ENCODE data around the gene UMAD1.

Gene UMAD1
- total RNA-seq = 12.2 to 13.6 reads per million in 2 donors

GRCh38 chr7:7640221-7641128, at the start of gene UMAD1:
UMAD1 (plus strand) TSS chr7:7640752; CDS start chr7:7673372, 32,620 bp downstream.
- DNase-seq = peak; percentile 85

GRCh38 chr7:7595451-7595850, 45.1 kb upstream of the UMAD1 start:
- no peak for DNase-seq

- DNase-seq = no peak
Observed at GRCh38 chr7:7596176-7596575, 44.4 kb upstream of the UMAD1 start.

GRCh38 chr7:7607010-7607409, 33.5 kb upstream of the UMAD1 start:
- no peak for DNase-seq

GRCh38 chr7:7609330-7609729, 31.2 kb upstream of the UMAD1 start:
- DNase-seq = no peak

- no peak for DNase-seq
Observed at GRCh38 chr7:7612519-7612918, 28.0 kb upstream of the UMAD1 start.

- no peak for DNase-seq
Observed at GRCh38 chr7:7613210-7613609, 27.3 kb upstream of the UMAD1 start.

GRCh38 chr7:7614018-7614741, 26.4 kb upstream of the UMAD1 start:
- DNase-seq = no peak

GRCh38 chr7:7617550-7617949, 23.0 kb upstream of the UMAD1 start:
- DNase-seq = no peak

GRCh38 chr7:7618410-7618809, 22.1 kb upstream of the UMAD1 start:
- DNase-seq = no peak

- no peak for DNase-seq
Observed at GRCh38 chr7:7620236-7620635, 20.3 kb upstream of the UMAD1 start.

GRCh38 chr7:7620644-7621210, 19.8 kb upstream of the UMAD1 start:
- no peak for DNase-seq

- DNase-seq = no peak
Observed at GRCh38 chr7:7628476-7628875, 12.1 kb upstream of the UMAD1 start.

- no peak for DNase-seq
Observed at GRCh38 chr7:7630626-7631329, 9.8 kb upstream of the UMAD1 start.

GRCh38 chr7:7639421-7639820, 1.1 kb upstream of the UMAD1 start:
- no peak for DNase-seq

- DNase-seq = no peak
Observed at GRCh38 chr7:7639847-7640220, 718 bp upstream of the UMAD1 start.

- no peak for DNase-seq
Observed at GRCh38 chr7:7641129-7641663, 644 bp downstream of the UMAD1 start.

GRCh38 chr7:7642081-7642480, 1.5 kb downstream of the UMAD1 start:
- DNase-seq = no peak

GRCh38 chr7:7647495-7648036, 7.0 kb downstream of the UMAD1 start:
- DNase-seq = no peak

- no peak for DNase-seq
Observed at GRCh38 chr7:7650682-7651206, 10.2 kb downstream of the UMAD1 start.

GRCh38 chr7:7651479-7651878, 10.9 kb downstream of the UMAD1 start:
- DNase-seq = no peak
